Right lobe of liver (tissue), 4 donors: ENCODE results near the gene ASTN1.

Experiments used
- CTCF ChIP-seq, 4 donors: fragments of 200-600 bp in 3 of 4; fragments of 450-650 bp in 1 of 4; IDR thresholded peaks; one replicate each; pipeline versions ENCODE4 v1.5.1 to v1.8.0; 2016 to 2022; ENCODE audit warnings: antibody characterized with exemption in 4 of 4, mild to moderate bottlenecking in 2 of 4
- POLR2A ChIP-seq: fragments of 450-650 bp; IDR thresholded peaks from one replicate; pipeline ENCODE4 v1.6.1; 2017; ENCODE audit warnings: antibody characterized with exemption, mild to moderate bottlenecking
- donor health status: DM: no; HTN: no; CAD: no.
- donor health status: DM: no; HTN: no; CAD: no.
- donor health status: DM: no; HTN: yes; CAD: no.

- TF ChIP-seq CTCF (IDR thresholded peaks at IDR 0.05) (no peak), POLR2A (no peak)
Measured at GRCh38 chr1:177142010-177142409, 22.5 kb downstream of the ASTN1 start.
